Amygdala (tissue), 56 donors: ENCODE measurements around the gene CLSTN1.
"Not testable (repeated sequence)": the region's sequence is repeated elsewhere in the genome, so short reads cannot be mapped to it uniquely, and the experiment has no call there.

Source experiments
- DNase-seq, 56 donors: peaks; one replicate each; lab custom pipeline; 2025; lab: John Stamatoyannopoulos, UW

The CLSTN1 gene

GRCh38 chr1:9770298-9770697 lies 53.5 kb downstream of the CLSTN1 start:
- peak in 1 of 56 donors; percentile 11 for DNase-seq

GRCh38 chr1:9768983-9769382 lies 54.8 kb downstream of the CLSTN1 start:
- DNase-seq = no peak

GRCh38 chr1:9767964-9768668 lies 55.6 kb downstream of the CLSTN1 start:
- DNase-seq = peak in 2 of 56 donors; percentile 48 to 73

- peak in 5 of 56 donors; percentile 6 to 50 (median 11) for DNase-seq
Measured at GRCh38 chr1:9766759-9767442, 56.9 kb downstream of the CLSTN1 start.

- DNase-seq = no peak
Measured at GRCh38 chr1:9764550-9764949, 59.2 kb downstream of the CLSTN1 start.

GRCh38 chr1:9763914-9764313 lies 59.9 kb downstream of the CLSTN1 start:
- no peak for DNase-seq

- DNase-seq = not testable (repeated sequence)
Measured at GRCh38 chr1:9762446-9762845, 61.3 kb downstream of the CLSTN1 start.

GRCh38 chr1:9761855-9762254 lies 61.9 kb downstream of the CLSTN1 start:
- DNase-seq = no peak

GRCh38 chr1:9760824-9761223 lies 62.9 kb downstream of the CLSTN1 start:
- no peak for DNase-seq

GRCh38 chr1:9759939-9760338 lies 63.8 kb downstream of the CLSTN1 start:
- no peak for DNase-seq

GRCh38 chr1:9758559-9759121 lies 65.1 kb downstream of the CLSTN1 start:
- DNase-seq = peak in 5 of 56 donors; percentile 9 to 28 (median 15)

- no peak for DNase-seq
Measured at GRCh38 chr1:9755441-9755995, 68.2 kb downstream of the CLSTN1 start.

- DNase-seq = peak in 8 of 56 donors; percentile 12 to 44 (median 21)
Measured at GRCh38 chr1:9753121-9753531, 70.6 kb downstream of the CLSTN1 start.

GRCh38 chr1:9751971-9752370 lies 71.8 kb downstream of the CLSTN1 start:
- no peak for DNase-seq

GRCh38 chr1:9749361-9749760 lies 74.4 kb downstream of the CLSTN1 start:
- no peak for DNase-seq

GRCh38 chr1:9748391-9748790 lies 75.4 kb downstream of the CLSTN1 start:
- DNase-seq = not testable (repeated sequence)

GRCh38 chr1:9746651-9747050 lies 77.1 kb downstream of the CLSTN1 start:
- no peak for DNase-seq

GRCh38 chr1:9746211-9746610 lies 77.6 kb downstream of the CLSTN1 start:
- no peak for DNase-seq

GRCh38 chr1:9744106-9744799 lies 79.5 kb downstream of the CLSTN1 start:
- DNase-seq = no peak

GRCh38 chr1:9737671-9738070 lies 86.1 kb downstream of the CLSTN1 start:
- DNase-seq = no peak

- DNase-seq = no peak
Measured at GRCh38 chr1:9737057-9737456, 86.7 kb downstream of the CLSTN1 start.
